Bone marrow (tissue), 2 donors: ENCODE data around the gene ATP2A3.

ENCODE experiments used
- DNase-seq, 2 donors: peaks; one replicate each; lab custom pipeline; 2025; lab: John Stamatoyannopoulos, UW

The ATP2A3 gene

DNA sequence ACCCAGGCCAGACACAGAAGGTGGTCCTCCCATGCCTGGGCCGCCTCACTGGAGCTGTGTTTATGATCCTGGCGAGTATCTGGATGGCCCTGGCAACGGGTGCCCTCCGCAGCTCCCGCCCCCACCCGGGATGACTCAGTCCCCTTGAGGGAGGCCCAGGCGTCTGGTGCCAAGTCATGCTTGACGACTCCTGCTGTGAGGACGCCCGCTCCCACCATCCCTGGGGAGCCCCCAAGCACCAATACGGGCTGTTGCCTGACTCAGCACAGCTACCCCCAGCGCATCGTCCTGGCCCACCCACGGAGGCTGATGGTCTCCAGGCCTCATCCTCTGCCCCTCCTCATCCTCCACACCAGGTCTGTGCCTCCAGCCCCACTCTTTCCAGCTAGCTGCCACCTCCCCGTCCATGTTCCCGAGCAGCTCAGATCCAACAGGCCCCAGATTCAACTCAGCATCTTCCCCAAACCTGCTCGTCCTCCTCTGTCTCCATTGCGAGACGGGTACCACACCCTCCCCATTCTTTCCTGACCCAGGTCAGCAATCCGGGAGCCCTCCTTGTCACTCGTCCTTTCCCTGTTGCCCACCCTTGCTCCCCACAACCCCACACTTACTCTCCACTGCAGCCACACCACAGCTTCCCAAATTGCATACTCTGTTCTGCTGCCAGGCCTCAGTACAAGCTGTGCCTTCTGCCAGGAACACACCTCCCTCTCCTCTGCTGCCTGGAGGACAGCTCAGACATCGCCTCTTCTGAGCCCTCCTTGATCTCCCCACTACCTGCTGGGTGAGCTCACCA is 74.0 kb downstream of the ATP2A3 start:
- DNase-seq: peak in 1 of 2 donors; percentile 27

GRCh38 chr17:3889325-3890012 is 74.8 kb downstream of the ATP2A3 start:
- no peak for DNase-seq

GRCh38 chr17:3888343-3889171 is 75.7 kb downstream of the ATP2A3 start:
- no peak for DNase-seq

DNA sequence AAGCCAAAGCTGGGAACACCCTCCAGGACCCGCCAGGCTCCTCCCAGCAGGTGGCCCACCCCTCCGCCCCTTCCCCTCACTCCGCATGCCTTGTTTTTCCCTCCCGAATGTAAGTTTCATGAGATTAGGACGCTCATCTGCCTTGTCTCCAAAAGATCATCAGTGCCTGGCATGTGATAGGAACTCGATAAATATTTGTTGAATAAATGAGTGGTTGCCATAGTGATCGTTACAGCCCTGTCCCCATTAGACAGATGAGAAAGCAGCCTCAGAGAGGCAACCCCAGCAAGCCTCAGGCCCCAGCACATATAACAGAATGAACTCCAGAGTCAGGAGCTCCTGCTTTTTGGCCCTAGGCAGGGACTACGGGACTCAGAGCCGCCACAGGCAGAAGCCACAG is 76.4 kb downstream of the ATP2A3 start:
- no peak for DNase-seq

DNA sequence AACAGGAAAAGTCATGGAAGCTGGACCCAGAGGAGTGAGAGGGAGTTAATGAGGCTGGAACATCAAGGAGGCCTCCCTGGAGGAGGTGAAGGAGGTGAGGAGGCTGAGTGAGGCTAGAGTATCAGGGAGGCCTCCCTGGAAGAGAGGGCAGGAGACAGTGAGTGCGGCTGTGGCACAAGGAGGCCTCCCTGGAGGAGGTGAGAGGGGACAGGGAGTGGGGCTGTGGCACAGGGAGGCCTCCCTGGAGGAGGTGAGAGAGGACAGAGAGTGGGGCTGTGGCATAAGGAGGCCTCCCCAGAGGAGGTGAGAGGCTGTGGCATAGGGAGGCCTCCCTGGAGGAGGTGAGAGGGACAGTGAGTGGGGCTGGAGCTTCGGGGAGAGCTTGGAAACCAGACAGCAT is 76.8 kb downstream of the ATP2A3 start:
- DNase-seq: no peak

DNA sequence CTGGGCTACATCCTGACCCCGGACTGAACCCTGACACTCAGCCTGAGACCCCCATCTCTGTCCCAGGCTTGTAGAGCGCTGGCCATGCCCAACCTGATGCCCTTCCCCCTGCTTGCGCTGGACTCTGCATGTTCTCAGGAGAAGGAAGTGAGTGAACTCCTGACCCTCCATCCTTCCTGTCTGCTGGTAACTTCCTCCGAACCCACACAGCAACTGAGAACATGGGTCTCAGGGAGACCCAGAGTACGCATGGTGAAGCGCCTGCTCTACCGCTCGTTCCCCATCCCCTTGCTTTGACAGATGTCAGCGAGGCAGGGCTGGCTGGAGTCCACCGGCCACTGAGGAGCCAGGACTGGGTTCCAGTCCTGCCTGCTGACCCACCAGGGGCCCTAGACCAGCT is 77.5 kb downstream of the ATP2A3 start:
- peak in 1 of 2 donors; percentile 6 for DNase-seq

GRCh38 chr17:3885970-3886369 is 78.3 kb downstream of the ATP2A3 start:
- peak in 1 of 2 donors; percentile 2 for DNase-seq

GRCh38 chr17:3885271-3885670 is 79.0 kb downstream of the ATP2A3 start:
- no peak for DNase-seq

GRCh38 chr17:3884188-3884587 is 80.0 kb downstream of the ATP2A3 start:
- no peak for DNase-seq

GRCh38 chr17:3882276-3882675 is 82.0 kb downstream of the ATP2A3 start:
- no peak for DNase-seq

DNA sequence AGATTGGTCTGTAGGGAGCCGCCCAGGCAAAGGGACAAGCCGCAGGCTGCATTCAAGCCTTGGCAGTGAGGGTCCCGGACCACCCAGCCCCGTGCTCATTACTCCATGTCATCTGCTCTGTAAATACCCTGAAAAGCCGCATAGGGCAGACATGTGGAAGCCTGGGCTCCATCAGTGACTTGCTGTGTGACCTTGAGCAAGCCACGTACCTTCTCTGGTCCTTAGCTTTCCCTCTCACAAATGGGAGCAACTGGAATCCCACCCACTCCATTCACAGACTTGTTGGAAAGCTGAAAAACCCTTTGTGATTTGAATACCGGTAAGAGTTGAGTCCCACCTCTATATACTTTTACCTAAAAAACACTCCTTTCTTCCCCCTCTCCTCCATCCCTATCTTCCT is 83.3 kb downstream of the ATP2A3 start:
- DNase-seq: no peak

DNA sequence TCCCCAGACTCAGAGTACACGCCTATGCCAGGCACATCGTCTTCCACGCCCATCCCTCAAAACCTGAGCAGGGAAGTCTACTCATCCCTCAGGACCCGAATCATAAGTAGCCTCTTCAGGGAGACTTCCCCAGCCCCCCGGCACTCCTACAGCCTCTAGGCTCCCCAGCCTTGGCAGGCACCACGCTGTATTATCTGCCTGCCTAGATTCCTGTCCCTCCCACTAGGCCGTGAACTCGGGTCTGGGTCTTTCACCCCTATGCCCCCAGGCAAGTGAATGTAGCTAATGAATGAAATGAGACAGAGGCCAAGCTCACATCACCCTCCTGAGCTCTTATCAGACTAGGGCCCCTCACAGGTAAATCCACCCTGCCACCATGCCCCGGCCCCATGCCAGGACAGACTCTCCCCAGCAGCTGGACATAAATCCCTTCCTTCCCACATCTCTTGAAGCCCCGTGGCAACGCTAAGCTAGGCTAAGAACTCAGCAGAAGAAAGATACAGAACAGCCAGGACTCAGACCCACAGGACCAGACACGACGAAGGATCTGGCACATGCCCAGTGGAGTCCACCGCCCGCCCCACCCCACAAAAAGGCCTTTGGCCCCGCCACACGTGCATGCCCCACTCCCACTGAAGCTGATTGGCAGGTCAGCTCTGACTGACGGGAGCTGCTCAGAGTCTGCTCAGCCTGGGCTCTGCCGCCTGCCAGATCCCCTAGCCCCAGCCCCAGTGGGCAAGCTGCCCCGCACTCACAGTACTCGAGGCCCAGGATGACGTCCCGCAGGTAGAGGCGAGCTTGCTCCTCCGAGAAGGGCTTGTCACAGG is 84.4 kb downstream of the ATP2A3 start:
- DNase-seq: no peak

GRCh38 chr17:3879186-3879585 is 85.1 kb downstream of the ATP2A3 start:
- no peak for DNase-seq

DNA sequence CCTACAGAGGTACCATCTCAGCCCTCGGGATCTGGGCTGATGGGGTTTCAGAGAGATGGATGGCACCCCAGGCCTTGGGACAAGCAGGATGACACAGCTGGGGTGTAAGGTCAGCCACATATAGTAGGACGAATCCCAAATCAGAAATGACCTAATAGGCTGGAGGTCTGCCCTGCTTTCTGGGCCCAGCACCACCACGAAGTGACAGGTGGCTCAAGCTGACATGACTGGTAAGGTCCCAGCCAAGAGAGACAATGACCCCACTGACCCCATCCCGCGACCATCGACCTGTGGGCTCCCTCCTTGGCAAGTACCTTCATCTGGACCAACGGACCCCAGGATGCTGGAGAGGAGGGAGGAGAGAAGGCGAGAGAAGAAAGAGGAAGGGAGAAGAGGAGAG is 87.0 kb downstream of the ATP2A3 start:
- DNase-seq: no peak

- DNase-seq: no peak
These were observed 88.9 kb downstream of the ATP2A3 start for GRCh38 chr17:3875317-3875716.
